HG02852 (cell line): ENCODE data around the gene HOXB2.

Experiments used
- ATAC-seq: cut with Tn5 transposase; IDR thresholded peaks from one replicate; pipeline ENCODE4 v1.9.1; 2021; ENCODE audit warnings: mild to moderate bottlenecking, moderate library complexity; ENCODE audit not compliant: unreplicated experiment

The HOXB2 gene

GRCh38 chr17:48545022-48545375, at the start of gene HOXB2:
HOXB2 (minus strand) TSS chr17:48545109; CDS start chr17:48544911, 198 bp downstream.
- no peak for ATAC-seq

GRCh38 chr17:48593840-48594537, 49.1 kb upstream of the HOXB2 start:
- no peak for ATAC-seq

GRCh38 chr17:48593126-48593829, 48.4 kb upstream of the HOXB2 start, which contains the start of gene HOXB5:
HOXB5 (minus strand) TSS chr17:48593779; CDS start chr17:48593682, 97 bp downstream.
- no peak for ATAC-seq

- ATAC-seq = no peak
Observed at GRCh38 chr17:48592577-48592976, 47.7 kb upstream of the HOXB2 start.

- ATAC-seq = no peak
Observed at GRCh38 chr17:48592057-48592514, 47.2 kb upstream of the HOXB2 start.

GRCh38 chr17:48591255-48592056, 46.5 kb upstream of the HOXB2 start:
- ATAC-seq = no peak

GRCh38 chr17:48590607-48591161, 45.8 kb upstream of the HOXB2 start:
- no peak for ATAC-seq

- ATAC-seq = no peak
Observed at GRCh38 chr17:48589831-48590606, 45.1 kb upstream of the HOXB2 start, which contains the start of gene HOXB3. HOXB3 (minus strand) TSS chr17:48590241; CDS start chr17:48552474, 37,767 bp downstream.

- ATAC-seq = no peak
Observed at GRCh38 chr17:48589060-48589830, 44.3 kb upstream of the HOXB2 start.

GRCh38 chr17:48588528-48588927, 43.6 kb upstream of the HOXB2 start:
- ATAC-seq = no peak

GRCh38 chr17:48588074-48588415, 43.1 kb upstream of the HOXB2 start:
- no peak for ATAC-seq

- ATAC-seq = no peak
Observed at GRCh38 chr17:48587276-48588073, 42.6 kb upstream of the HOXB2 start.

GRCh38 chr17:48586355-48587258, 41.7 kb upstream of the HOXB2 start:
- no peak for ATAC-seq

- no peak for ATAC-seq
Observed at GRCh38 chr17:48584223-48584741, 39.4 kb upstream of the HOXB2 start.

GRCh38 chr17:48583708-48584222, 38.9 kb upstream of the HOXB2 start:
- ATAC-seq = no peak

GRCh38 chr17:48582750-48583069, 37.8 kb upstream of the HOXB2 start:
- ATAC-seq = no peak

- ATAC-seq = no peak
Observed at GRCh38 chr17:48579760-48580554, 35.0 kb upstream of the HOXB2 start.
